Prostate gland (tissue), 2 donors: Measurements from ENCODE around the gene BABAM2. TPM values are rescaled to one million over a fixed set of nuclear protein-coding genes. Genes with fewer than 3 reads are reported as not detected.

Source experiments
- DNase-seq: peaks from one replicate; pipeline ENCODE4 v3.0.0-alpha.2; 2019; ENCODE audit warnings: low spot score
- H3K27ac ChIP-seq, 2 donors: fragments of 200-600 bp; sonication (generic); 2 replicates each; pipeline ENCODE4 v1.5.1; 2017 to 2019
- H3K27me3 ChIP-seq: fragments of 200-600 bp; sonication (generic); replicated peaks from 2 replicates; pipeline ENCODE4 v1.5.1; 2019; ENCODE audit not compliant: insufficient read depth
- H3K36me3 ChIP-seq, 2 donors: fragments of 200-600 bp; sonication (generic); 1 replicate in 1 of 2; 2 replicates in 1 of 2; pipeline versions ENCODE4 v1.5.1 to v1.8.1; 2017 to 2019
- H3K4me1 ChIP-seq: fragments of 200-600 bp; sonication (generic); replicated peaks from 2 replicates; pipeline ENCODE4 v1.5.1; 2019
- H3K4me3 ChIP-seq, 2 donors: fragments of 200-600 bp; sonication (generic); 2 replicates each; pipeline ENCODE4 v1.5.1; 2017 to 2019
- H3K9me3 ChIP-seq: fragments of 200-600 bp; sonication (generic); 2 replicates; pipeline ENCODE4 v1.5.1; 2017
- CTCF ChIP-seq, 4 experiments: fragments of 200-600 bp in 2 of 4; fragments of 450-650 bp in 2 of 4; sonication (generic) in 2 of 4; IDR thresholded peaks; 1 replicate in 3 of 4; 2 replicates in 1 of 4; pipeline ENCODE4 v1.5.1; 2016 to 2019; ENCODE audit warnings: antibody characterized with exemption in 4 of 4, mild to moderate bottlenecking in 2 of 4, moderate library complexity in 2 of 4
- POLR2A ChIP-seq: fragments of 450-650 bp; IDR thresholded peaks from one replicate; pipeline ENCODE4 v1.6.1; 2016; ENCODE audit warnings: antibody characterized with exemption, mild to moderate bottlenecking
- POLR2AphosphoS5 ChIP-seq: sonication (generic); formaldehyde crosslinking; IDR thresholded peaks from one replicate; pipeline ENCODE4 v1.6.1; 2017; ENCODE audit warnings: antibody characterized with exemption
- WGBS: methylation state at CpG from one replicate; pipeline ENCODE4 v1.1.5; 2018; 5-methylcytosine and 5-hydroxymethylcytosine counted together
- intact Hi-C: fragments of 100-400 bp; cut with DNase I; formaldehyde crosslinking; loops from one replicate; pipeline ENCODE4 v1.14.2; 2022
- total RNA-seq, 2 donors: library from RNA; depleted of rRNA; stranded (reverse); fragments of >200 nt; gene quantifications; one replicate each; pipeline ENCODE4 v1.1.0, GENCODE V29; 2016

Gene BABAM2
- total RNA-seq, 2 donors from 2014 or later, result 35.8 to 37.3 TPM

GRCh38 chr2:27940982-27941381, 50.5 kb downstream of the BABAM2 start:
- TF ChIP-seq POLR2A (no peak), POLR2AphosphoS5 (no peak), CTCF (IDR thresholded peaks at IDR 0.05) (no peak)
- no peaks in the 10 kb centered on the region for H3K4me1 ChIP-seq
- intact Hi-C loops, result no loop called here
- no peak for DNase-seq
- WGBS, result 95% methylated on average over 5 of the region's 5 CpGs
- H3K36me3 ChIP-seq, result no peaks in the 10 kb centered on the region
- no peaks in the 10 kb centered on the region for H3K9me3 ChIP-seq
- no peak overlapping the region for H3K4me3 ChIP-seq
- no peak overlapping the region for H3K27ac ChIP-seq
- H3K27me3 ChIP-seq, result no peaks in the 10 kb centered on the region

- Histone ChIP-seq H3K36me3 (no peaks in the 10 kb centered on the region), H3K9me3 (no peaks in the 10 kb centered on the region), H3K27ac (no peak overlapping the region), H3K4me1 (no peaks in the 10 kb centered on the region), H3K27me3 (no peaks in the 10 kb centered on the region), H3K4me3 (no peak overlapping the region)
- WGBS, result 96% methylated on average over 8 of the region's 8 CpGs
- no peak for TF ChIP-seq POLR2A
- DNase-seq, result no peak
- intact Hi-C loops, result no loop called here
Measured at GRCh38 chr2:27942612-27943547, 52.4 kb downstream of the BABAM2 start.

- Histone ChIP-seq H3K4me3 (no peak overlapping the region), H3K9me3 (no peaks in the 10 kb centered on the region), H3K27ac (peak overlapping the region; percentile 8 to 18), H3K36me3 (no peaks in the 10 kb centered on the region), H3K4me1 (no peaks in the 10 kb centered on the region), H3K27me3 (no peaks in the 10 kb centered on the region)
- intact Hi-C loops, result no loop called here
- TF ChIP-seq POLR2AphosphoS5 (no peak), POLR2A (no peak), CTCF (IDR thresholded peaks at IDR 0.05) (no peak)
- DNase-seq, result no peak
- WGBS, result 52% methylated on average over 5 of the region's 5 CpGs
Measured at GRCh38 chr2:27946530-27947060, 56.1 kb downstream of the BABAM2 start.

GRCh38 chr2:27952070-27952469, 61.5 kb downstream of the BABAM2 start:
- intact Hi-C loops, result loop anchor here (5.0 to 10.0 kb wide), 3 partner anchors 183 to 450 kb away; no protein-coding TSS in a partner anchor
- H3K27me3 ChIP-seq, result no peaks in the 10 kb centered on the region
- no peak for DNase-seq
- H3K36me3 ChIP-seq, result no peaks in the 10 kb centered on the region
- H3K9me3 ChIP-seq, result no peaks in the 10 kb centered on the region
- no peak overlapping the region for H3K27ac ChIP-seq
- peaks cover 2% of the 10 kb centered on the region for H3K4me1 ChIP-seq
- TF ChIP-seq CTCF (IDR thresholded peaks at IDR 0.05), result no peak
- no peak for TF ChIP-seq POLR2A
- TF ChIP-seq POLR2AphosphoS5, result no peak
- 60% methylated on average over 1 of the region's 1 CpG for WGBS
- no peak overlapping the region for H3K4me3 ChIP-seq

GRCh38 chr2:27953077-27953476, 62.5 kb downstream of the BABAM2 start:
- Histone ChIP-seq H3K36me3 (no peaks in the 10 kb centered on the region), H3K4me1 (peaks cover 2% of the 10 kb centered on the region), H3K9me3 (no peaks in the 10 kb centered on the region), H3K27me3 (no peaks in the 10 kb centered on the region), H3K27ac (no peak overlapping the region), H3K4me3 (no peak overlapping the region)
- 94% methylated on average over 4 of the region's 4 CpGs for WGBS
- DNase-seq, result no peak
- TF ChIP-seq CTCF (IDR thresholded peaks at IDR 0.05) (no peak), POLR2AphosphoS5 (no peak), POLR2A (no peak)
- intact Hi-C loops, result loop anchor here (5.0 to 10.0 kb wide), 3 partner anchors 182 to 449 kb away; no protein-coding TSS in a partner anchor
